Endothelial cell of umbilical vein (primary cell): Measurements from ENCODE around the gene MYF6. TPM values are rescaled to one million over a fixed set of nuclear protein-coding genes. Genes with fewer than 3 reads are reported as not detected.

Experiments
- BruUV-seq: library from RNA; stranded (reverse); fragments of 400-500 nt; replicated peaks from 2 replicates; lab custom pipeline; 2021; lab: Mats Ljungman, UMichigan
- CTCF ChIA-PET: fragments of 300-600, 350-600 bp; sonication (Branson Sonifier 250); formaldehyde crosslinking; loops from one replicate; lab custom pipeline; 2021; ENCODE audit warnings: antibody characterized with exemption, inconsistent platforms; lab: Charles Lee
- POLR2A ChIA-PET: fragments of 300-600, 350-600 bp; sonication (Branson Sonifier 250); formaldehyde crosslinking; loops from one replicate; lab custom pipeline; 2021; ENCODE audit warnings: antibody characterized with exemption, inconsistent platforms; lab: Charles Lee
- DNase-seq: peaks from one replicate; pipeline ENCODE4 v3.0.0-alpha.2; 2011; ENCODE audit warnings: low read depth, low spot score
- FAIRE-seq: peaks from 2 replicates; lab custom pipeline; 2011; peaks lifted over from hg19 to GRCh38; lab: Jason Lieb, UNC
- H2AFZ ChIP-seq: 2 replicates; pipeline ENCODE4 v1.6.0; 2012; ENCODE audit warnings: low read depth, low read length, control low read depth, inconsistent platforms
- H3K27ac ChIP-seq: 2 replicates; pipeline ENCODE4 v1.5.1; 2011; ENCODE audit warnings: low read depth, mild to moderate bottlenecking, control low read depth, low read length, moderate library complexity; ENCODE audit not compliant: insufficient read depth
- H3K27me3 ChIP-seq, 2 experiments: 2 replicates each; pipeline versions ENCODE4 v1.6.0 to v1.6.1; 2011; ENCODE audit warnings: low read length in 2 of 2, mixed read lengths in 1 of 2; ENCODE audit not compliant: control insufficient read depth in 2 of 2, insufficient read depth in 2 of 2
- H3K36me3 ChIP-seq, 2 experiments: 2 replicates in 1 of 2; 3 replicates in 1 of 2; pipeline ENCODE4 v1.5.1; 2011; ENCODE audit warnings: low read length in 2 of 2, mild to moderate bottlenecking in 1 of 2, moderate library complexity in 1 of 2; ENCODE audit not compliant: control insufficient read depth in 2 of 2, insufficient read depth in 2 of 2; ENCODE audit errors: extremely low read depth in 1 of 2
- H3K4me1 ChIP-seq: 3 replicates; pipeline ENCODE4 v1.5.1; 2011; ENCODE audit warnings: mild to moderate bottlenecking, low read length; ENCODE audit not compliant: control insufficient read depth, insufficient read depth; ENCODE audit errors: extremely low read depth
- H3K4me2 ChIP-seq: 2 replicates; pipeline ENCODE4 v1.6.1; 2011; ENCODE audit warnings: low read length, control low read depth, mixed read lengths; ENCODE audit not compliant: insufficient read depth
- H3K4me3 ChIP-seq, 3 experiments: fragments of 200-600 bp in 1 of 3; sonication (generic), shearing (Covaris generic) in 1 of 3; replicated peaks in 1 of 3; 2 replicates each; pipeline ENCODE4 v1.5.1; 2011 to 2016; ENCODE audit warnings: control low read depth in 3 of 3, low read length in 3 of 3, mild to moderate bottlenecking in 2 of 3, inconsistent platforms in 1 of 3, low read depth in 1 of 3, moderate library complexity in 1 of 3; ENCODE audit not compliant: insufficient read depth in 1 of 3
- H3K79me2 ChIP-seq: 2 replicates; pipeline ENCODE4 v1.6.0; 2012; ENCODE audit warnings: low read length, inconsistent platforms; ENCODE audit not compliant: control insufficient read depth, insufficient read depth
- H3K9ac ChIP-seq: replicated peaks from 2 replicates; pipeline ENCODE3; 2011; ENCODE audit warnings: low read length, control low read depth; ENCODE audit not compliant: insufficient read depth; ENCODE audit errors: extremely low read depth
- H3K9me1 ChIP-seq: replicated peaks from 3 replicates; pipeline ENCODE4 v1.6.0; 2011; ENCODE audit warnings: mild to moderate bottlenecking, low read length; ENCODE audit not compliant: control insufficient read depth, insufficient read depth; ENCODE audit errors: extremely low read depth
- H3K9me3 ChIP-seq: replicated peaks from 2 replicates; pipeline ENCODE4 v1.5.1; 2012; ENCODE audit warnings: low read length, inconsistent platforms; ENCODE audit not compliant: control insufficient read depth, insufficient read depth
- H4K20me1 ChIP-seq: replicated peaks from 2 replicates; pipeline ENCODE3; 2011; ENCODE audit warnings: mild to moderate bottlenecking, low read length; ENCODE audit not compliant: control insufficient read depth, insufficient read depth; ENCODE audit errors: extremely low read depth
- EZH2 ChIP-seq: IDR thresholded peaks from 2 replicates; pipeline ENCODE4 v1.6.1; 2012; ENCODE audit warnings: borderline replicate concordance, low read depth, mild to moderate bottlenecking, moderate library complexity, low read length, inconsistent platforms; ENCODE audit not compliant: severe bottlenecking
- FOS ChIP-seq: IDR thresholded peaks from 2 replicates; pipeline ENCODE4 v1.6.1; 2011; ENCODE audit warnings: mild to moderate bottlenecking, low read length, moderate library complexity, borderline replicate concordance; ENCODE audit not compliant: insufficient read depth
- GATA2 ChIP-seq: IDR thresholded peaks from 2 replicates; pipeline ENCODE4 v1.7.0; 2011; ENCODE audit warnings: low read depth, mild to moderate bottlenecking, moderate library complexity, mixed read lengths, low read length; ENCODE audit not compliant: insufficient read length, insufficient read depth
- JUN ChIP-seq: IDR thresholded peaks from 2 replicates; pipeline ENCODE4 v1.6.1; 2011; ENCODE audit warnings: borderline replicate concordance, low read depth; ENCODE audit not compliant: insufficient read length, insufficient read depth
- MYC ChIP-seq: IDR thresholded peaks from one replicate; pipeline ENCODE4 v1.6.1; 2011; ENCODE audit warnings: mild to moderate bottlenecking, low read depth, low read length
- POLR2A ChIP-seq: IDR thresholded peaks from 2 replicates; pipeline ENCODE4 v1.6.1; 2012; ENCODE audit warnings: low read depth, mild to moderate bottlenecking, control low read depth, low read length
- POLR2AphosphoS5 ChIP-seq: IDR thresholded peaks from 2 replicates; pipeline ENCODE4 v1.6.1; 2012; ENCODE audit warnings: low read depth, mild to moderate bottlenecking, control low read depth, low read length, moderate library complexity; ENCODE audit not compliant: insufficient read depth
- dilution Hi-C: fragments of 300-500 bp; cut with MboI; formaldehyde crosslinking; loops from one replicate; pipeline ENCODE4 v1.15.0; 2019; ENCODE audit warnings: low sequenced_read_pairs; ENCODE audit not compliant: extremely low pct_ligation_motif_present
- intact Hi-C: fragments of 100-400 bp; cut with micrococcal nuclease; formaldehyde crosslinking; loops from one replicate; pipeline ENCODE4 v1.10.0; 2022
- polyA plus RNA-seq, 4 experiments: library from polyadenylated mRNA; depleted of rRNA in 3 of 4; stranded (reverse) in 3 of 4; unstranded in 1 of 4; fragments of >200 nt; gene quantifications; 2 replicates each; pipeline versions ENCODE4 v1.2.1 to v1.2.3, GENCODE V29; 2011 to 2012; ENCODE audit warnings: missing spikeins in 1 of 4
- total RNA-seq: library from RNA; stranded (reverse); gene quantifications from 2 replicates; pipeline ENCODE4 v1.2.3, GENCODE V29; 2021
- TF ChIP-seq, protein P1 (sequence below), 2 donors: IDR thresholded peaks; 1 replicate in 1 of 2; 2 replicates in 1 of 2; pipeline ENCODE4 v1.5.1; 2011; ENCODE audit warnings: low read length in 2 of 2, mild to moderate bottlenecking in 2 of 2, moderate library complexity in 2 of 2, control low read depth in 1 of 2, inconsistent platforms in 1 of 2, low read depth in 1 of 2; ENCODE audit not compliant: insufficient read depth in 1 of 2; ENCODE audit errors: extremely low read depth in 1 of 2
- TF ChIP-seq, protein P2 (sequence below): IDR thresholded peaks from 2 replicates; pipeline ENCODE4 v1.6.1; 2011; ENCODE audit not compliant: insufficient read depth, insufficient read length

Gene MYF6
- total and polyA plus RNA-seq, 2 donors (not counting 3 experiments of a cell fraction or from before 2014, with no cell fraction given), result not detected

DNA sequence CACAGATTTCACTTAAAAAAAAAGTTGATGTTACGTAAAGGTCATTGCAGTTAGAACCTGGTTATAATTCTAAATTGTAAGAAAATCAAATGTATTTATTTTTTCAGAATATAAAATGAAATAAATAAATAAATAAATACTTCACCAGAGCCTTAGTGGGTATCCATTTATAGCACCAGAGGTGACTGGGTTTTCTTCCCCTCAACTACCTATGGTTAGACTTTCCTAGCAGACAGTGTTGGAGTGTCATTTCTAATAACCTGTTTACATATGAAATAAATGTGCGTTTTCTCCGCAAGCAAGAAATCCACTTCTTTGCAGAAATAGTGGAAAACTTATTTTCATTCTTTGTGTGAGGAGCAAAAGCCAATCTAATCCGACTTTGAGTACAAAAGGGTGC is 6.0 kb downstream of the MYF6 start:
- no peak overlapping the region for H3K4me3 ChIP-seq
- TF ChIP-seq, protein P1, sequence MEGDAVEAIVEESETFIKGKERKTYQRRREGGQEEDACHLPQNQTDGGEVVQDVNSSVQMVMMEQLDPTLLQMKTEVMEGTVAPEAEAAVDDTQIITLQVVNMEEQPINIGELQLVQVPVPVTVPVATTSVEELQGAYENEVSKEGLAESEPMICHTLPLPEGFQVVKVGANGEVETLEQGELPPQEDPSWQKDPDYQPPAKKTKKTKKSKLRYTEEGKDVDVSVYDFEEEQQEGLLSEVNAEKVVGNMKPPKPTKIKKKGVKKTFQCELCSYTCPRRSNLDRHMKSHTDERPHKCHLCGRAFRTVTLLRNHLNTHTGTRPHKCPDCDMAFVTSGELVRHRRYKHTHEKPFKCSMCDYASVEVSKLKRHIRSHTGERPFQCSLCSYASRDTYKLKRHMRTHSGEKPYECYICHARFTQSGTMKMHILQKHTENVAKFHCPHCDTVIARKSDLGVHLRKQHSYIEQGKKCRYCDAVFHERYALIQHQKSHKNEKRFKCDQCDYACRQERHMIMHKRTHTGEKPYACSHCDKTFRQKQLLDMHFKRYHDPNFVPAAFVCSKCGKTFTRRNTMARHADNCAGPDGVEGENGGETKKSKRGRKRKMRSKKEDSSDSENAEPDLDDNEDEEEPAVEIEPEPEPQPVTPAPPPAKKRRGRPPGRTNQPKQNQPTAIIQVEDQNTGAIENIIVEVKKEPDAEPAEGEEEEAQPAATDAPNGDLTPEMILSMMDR (IDR thresholded peaks at IDR 0.05; ENCODE audit: extremely low read depth in 1 of 2, insufficient read depth in 1 of 2, low read depth in 1 of 2, low read length in 2 of 2), result no peak
- no peak for TF ChIP-seq EZH2
- TF ChIP-seq, protein P2, sequence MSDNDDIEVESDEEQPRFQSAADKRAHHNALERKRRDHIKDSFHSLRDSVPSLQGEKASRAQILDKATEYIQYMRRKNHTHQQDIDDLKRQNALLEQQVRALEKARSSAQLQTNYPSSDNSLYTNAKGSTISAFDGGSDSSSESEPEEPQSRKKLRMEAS, result no peak
- no peak for TF ChIP-seq FOS
- TF ChIP-seq POLR2A, result no peak
- TF ChIP-seq MYC, result no peak
- TF ChIP-seq POLR2AphosphoS5, result no peak
- TF ChIP-seq JUN, result no peak
- TF ChIP-seq GATA2, result no peak
- H3K9me1 ChIP-seq, result no peaks in the 10 kb centered on the region
- CTCF ChIA-PET, result no interaction called here
- H3K9ac ChIP-seq, result no peak overlapping the region
- H3K4me2 ChIP-seq, result no peak overlapping the region
- no peak for FAIRE-seq
- no peak overlapping the region for H2AFZ ChIP-seq
- dilution Hi-C loops, result no loop called here
- H4K20me1 ChIP-seq, result no peaks in the 10 kb centered on the region
- H3K4me1 ChIP-seq, result no peaks in the 10 kb centered on the region
- no peak for DNase-seq
- H3K27me3 ChIP-seq, result no peaks in the 10 kb centered on the region
- POLR2A ChIA-PET, result no interaction called here
- no TSS peak for BruUV-seq
- no peak overlapping the region for H3K27ac ChIP-seq
- H3K36me3 ChIP-seq, result no peaks in the 10 kb centered on the region
- intact Hi-C loops, result no loop called here
- H3K9me3 ChIP-seq, result no peaks in the 10 kb centered on the region
- no peaks in the 10 kb centered on the region for H3K79me2 ChIP-seq
